Stomach (tissue), 9 donors: Measurements from ENCODE around the gene CEP70. TPM values are rescaled to one million over a fixed set of nuclear protein-coding genes. Genes with fewer than 3 reads are reported as not detected.

ENCODE experiments used
- DNase-seq, 2 donors: peaks; one replicate each; pipeline versions ENCODE4 v3.0.0 to v3.0.0-alpha.2; 2013 to 2019
- H3K27ac ChIP-seq, 5 donors: fragments of 200-600 bp in 4 of 5; sonication (generic) in 4 of 5; one replicate each; pipeline ENCODE4 v1.5.1; 2013 to 2019; ENCODE audit warnings: mild to moderate bottlenecking in 1 of 5, moderate library complexity in 1 of 5
- H3K27me3 ChIP-seq, 3 donors: fragments of 200-600 bp; sonication (generic); one replicate each; pipeline ENCODE4 v1.5.1; 2017 to 2019; ENCODE audit warnings: mixed run types in 1 of 3
- H3K36me3 ChIP-seq, 4 donors: fragments of 200-600 bp; sonication (generic); 1 replicate in 3 of 4; 2 replicates in 1 of 4; pipeline ENCODE4 v1.5.1; 2016 to 2019
- H3K4me1 ChIP-seq, 4 donors: fragments of 200-600 bp; sonication (generic); one replicate each; pipeline ENCODE4 v1.5.1; 2016 to 2019
- H3K4me3 ChIP-seq, 4 donors: fragments of 200-600 bp; sonication (generic) in 3 of 4; one replicate each; pipeline ENCODE4 v1.5.1; 2016 to 2019; ENCODE audit warnings: mild to moderate bottlenecking in 1 of 4
- H3K9me3 ChIP-seq, 4 donors: fragments of 200-600 bp; sonication (generic); one replicate each; pipeline ENCODE4 v1.5.1; 2016 to 2019
- EP300 ChIP-seq: sonication (generic); formaldehyde crosslinking; IDR thresholded peaks from one replicate; pipeline ENCODE4 v1.6.1; 2017; ENCODE audit warnings: antibody characterized with exemption
- POLR2A ChIP-seq, 4 donors: fragments of 450-650 bp; IDR thresholded peaks; one replicate each; pipeline ENCODE4 v1.6.1; 2016; ENCODE audit warnings: antibody characterized with exemption in 4 of 4, control low read depth in 2 of 4, mild to moderate bottlenecking in 1 of 4, moderate library complexity in 1 of 4
- POLR2AphosphoS5 ChIP-seq, 3 donors: sonication (generic); formaldehyde crosslinking; IDR thresholded peaks; one replicate each; pipeline ENCODE4 v1.6.1; 2016; ENCODE audit warnings: antibody characterized with exemption in 3 of 3
- WGBS, 5 donors: extraction: QIAGEN DNeasy Blood & Tissue Kit in 3 of 5; methylation state at CpG; one replicate each; pipeline versions ENCODE4 v1.1.5 to v1.1.7; 2013 to 2018; 5-methylcytosine and 5-hydroxymethylcytosine counted together
- intact Hi-C: fragments of 100-400 bp; cut with DNase I; formaldehyde crosslinking; loops from one replicate; pipeline ENCODE4 v1.15.1; 2023; ENCODE audit warnings: low total_unique reads
- polyA plus RNA-seq, 3 donors: library from polyadenylated mRNA; stranded (reverse); fragments of 200-250 nt; gene quantifications; one replicate each; pipeline ENCODE4 v1.2.3, GENCODE V29; 2013
- total RNA-seq, 5 donors: library from RNA; depleted of rRNA; stranded (reverse); fragments of >200 nt; gene quantifications; one replicate each; pipeline versions ENCODE4 v1.1.0 to v1.2.3, GENCODE V29; 2014 to 2016
- TF ChIP-seq, protein P1 (sequence below), 7 experiments: fragments of 450-650 bp in 4 of 7; fragments of 200-600 bp in 3 of 7; sonication (generic) in 3 of 7; IDR thresholded peaks; one replicate each; pipeline ENCODE4 v1.5.1; 2016 to 2019; ENCODE audit warnings: antibody characterized with exemption in 7 of 7, control low read depth in 2 of 7, mild to moderate bottlenecking in 1 of 7
- donor health status: healthy with polysubstance abuse.
- donor health status: Bipolar disorder and iron deficiency.
- donor health status: healthy.

The CEP70 gene
- total and polyA plus RNA-seq, 8 donors, result 10.5 to 58.3 (median 17.2) TPM

GRCh38 chr3:138467931-138468330, 126.1 kb downstream of the CEP70 start:
- no peak for TF ChIP-seq POLR2A (IDR thresholded peaks at IDR 0.05)
- TF ChIP-seq, protein P1, sequence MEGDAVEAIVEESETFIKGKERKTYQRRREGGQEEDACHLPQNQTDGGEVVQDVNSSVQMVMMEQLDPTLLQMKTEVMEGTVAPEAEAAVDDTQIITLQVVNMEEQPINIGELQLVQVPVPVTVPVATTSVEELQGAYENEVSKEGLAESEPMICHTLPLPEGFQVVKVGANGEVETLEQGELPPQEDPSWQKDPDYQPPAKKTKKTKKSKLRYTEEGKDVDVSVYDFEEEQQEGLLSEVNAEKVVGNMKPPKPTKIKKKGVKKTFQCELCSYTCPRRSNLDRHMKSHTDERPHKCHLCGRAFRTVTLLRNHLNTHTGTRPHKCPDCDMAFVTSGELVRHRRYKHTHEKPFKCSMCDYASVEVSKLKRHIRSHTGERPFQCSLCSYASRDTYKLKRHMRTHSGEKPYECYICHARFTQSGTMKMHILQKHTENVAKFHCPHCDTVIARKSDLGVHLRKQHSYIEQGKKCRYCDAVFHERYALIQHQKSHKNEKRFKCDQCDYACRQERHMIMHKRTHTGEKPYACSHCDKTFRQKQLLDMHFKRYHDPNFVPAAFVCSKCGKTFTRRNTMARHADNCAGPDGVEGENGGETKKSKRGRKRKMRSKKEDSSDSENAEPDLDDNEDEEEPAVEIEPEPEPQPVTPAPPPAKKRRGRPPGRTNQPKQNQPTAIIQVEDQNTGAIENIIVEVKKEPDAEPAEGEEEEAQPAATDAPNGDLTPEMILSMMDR (IDR thresholded peaks at IDR 0.05), result no peak
- no peak for TF ChIP-seq POLR2AphosphoS5 (IDR thresholded peaks at IDR 0.05)
- TF ChIP-seq EP300, result no peak
- no peaks in the 10 kb centered on the region for H3K27me3 ChIP-seq
- H3K9me3 ChIP-seq, result no peaks in the 10 kb centered on the region
- WGBS, 5 donors, result 85 to 96% (median 91%) methylated on average over 5 of the region's 5 CpGs
- H3K36me3 ChIP-seq, result no peaks in the 10 kb centered on the region
- intact Hi-C loops, result no loop called here
- no peak for DNase-seq
- no peaks in the 10 kb centered on the region for H3K4me1 ChIP-seq
- no peak overlapping the region for H3K27ac ChIP-seq
- H3K4me3 ChIP-seq, result no peak overlapping the region

DNA sequence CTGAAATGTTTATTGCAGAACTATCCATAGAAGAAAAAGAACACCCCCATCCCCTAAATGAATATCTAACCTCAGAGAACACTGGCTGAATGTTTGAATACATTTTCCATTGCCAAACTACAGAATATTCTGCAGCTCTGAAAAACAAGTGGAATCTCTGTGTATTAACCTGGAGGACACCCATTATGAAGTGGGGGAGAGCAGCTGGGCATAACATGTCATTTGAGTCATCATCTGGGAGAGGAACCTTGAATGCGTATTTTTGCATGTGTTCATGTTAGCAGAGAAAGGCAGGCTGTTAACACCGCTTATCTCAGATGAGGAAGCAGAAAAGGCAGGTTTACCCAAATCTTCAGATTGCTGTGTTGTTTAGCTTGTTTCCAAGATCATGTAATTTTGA, 128.1 kb downstream of the CEP70 start:
- peaks cover 0 to 4% (median 0%) of the 10 kb centered on the region in 3 donors for H3K27me3 ChIP-seq
- WGBS, 5 donors, result 53 to 75% (median 72%) methylated on average over 2 of the region's 2 CpGs
- no peak for TF ChIP-seq POLR2A (IDR thresholded peaks at IDR 0.05)
- TF ChIP-seq EP300, result no peak
- TF ChIP-seq POLR2AphosphoS5 (IDR thresholded peaks at IDR 0.05), result no peak
- TF ChIP-seq, protein P1 (IDR thresholded peaks at IDR 0.05), result no peak
- no peak overlapping the region for H3K4me3 ChIP-seq
- DNase-seq, result no peak
- H3K27ac ChIP-seq, result no peak overlapping the region
- no peaks in the 10 kb centered on the region for H3K9me3 ChIP-seq
- intact Hi-C loops, result no loop called here
- no peaks in the 10 kb centered on the region for H3K4me1 ChIP-seq
- no peaks in the 10 kb centered on the region for H3K36me3 ChIP-seq

- no peak overlapping the region for H3K4me3 ChIP-seq
- intact Hi-C loops, result no loop called here
- H3K4me1 ChIP-seq, result no peaks in the 10 kb centered on the region
- no peaks in the 10 kb centered on the region for H3K36me3 ChIP-seq
- no peak overlapping the region for H3K27ac ChIP-seq
- 94 to 100% (median 98%) methylated on average over 3 of the region's 3 CpGs for WGBS, 5 donors
- H3K27me3 ChIP-seq, result peaks cover 0 to 4% (median 0%) of the 10 kb centered on the region in 3 donors
- TF ChIP-seq EP300 (no peak), POLR2A (IDR thresholded peaks at IDR 0.05) (no peak), POLR2AphosphoS5 (IDR thresholded peaks at IDR 0.05) (no peak)
- TF ChIP-seq, protein P1 (IDR thresholded peaks at IDR 0.05), result no peak
- no peak for DNase-seq
- H3K9me3 ChIP-seq, result no peaks in the 10 kb centered on the region
Observed at GRCh38 chr3:138465451-138465850, 128.6 kb downstream of the CEP70 start.

DNA sequence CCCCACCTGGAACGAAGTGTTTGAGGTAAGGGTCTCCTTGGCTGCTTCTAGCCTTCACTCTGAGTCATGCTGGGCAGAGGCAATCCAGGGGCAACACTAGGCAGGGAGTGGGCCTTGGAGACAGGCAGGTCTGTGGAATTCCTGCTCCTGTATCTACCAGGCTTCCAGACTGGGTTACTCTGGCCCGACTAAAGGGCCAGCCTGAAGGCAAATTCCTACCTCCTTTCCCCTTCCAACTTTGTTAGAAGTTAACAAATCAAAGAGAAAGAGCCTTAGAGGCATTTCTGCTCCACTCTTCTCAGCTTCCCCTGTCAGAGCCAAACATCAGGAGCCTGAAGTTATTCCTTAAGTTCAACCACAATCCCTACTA, 129.6 kb downstream of the CEP70 start:
- intact Hi-C loops, result no loop called here
- no peaks in the 10 kb centered on the region for H3K36me3 ChIP-seq
- no peak overlapping the region for H3K27ac ChIP-seq
- WGBS, 5 donors, result 80 to 87% (median 86%) methylated on average over 1 to 2 of the region's 2 CpGs
- H3K9me3 ChIP-seq, result no peaks in the 10 kb centered on the region
- no peak for DNase-seq
- H3K4me3 ChIP-seq, result no peak overlapping the region
- peaks cover 0 to 4% (median 0%) of the 10 kb centered on the region in 3 donors for H3K27me3 ChIP-seq
- no peak for TF ChIP-seq POLR2A (IDR thresholded peaks at IDR 0.05)
- no peak for TF ChIP-seq EP300
- no peak for TF ChIP-seq POLR2AphosphoS5 (IDR thresholded peaks at IDR 0.05)
- TF ChIP-seq, protein P1 (IDR thresholded peaks at IDR 0.05), result no peak
- H3K4me1 ChIP-seq, result no peaks in the 10 kb centered on the region
